Measurements from ENCODE around the gene MMP11.

MMP11 gene

DNA sequence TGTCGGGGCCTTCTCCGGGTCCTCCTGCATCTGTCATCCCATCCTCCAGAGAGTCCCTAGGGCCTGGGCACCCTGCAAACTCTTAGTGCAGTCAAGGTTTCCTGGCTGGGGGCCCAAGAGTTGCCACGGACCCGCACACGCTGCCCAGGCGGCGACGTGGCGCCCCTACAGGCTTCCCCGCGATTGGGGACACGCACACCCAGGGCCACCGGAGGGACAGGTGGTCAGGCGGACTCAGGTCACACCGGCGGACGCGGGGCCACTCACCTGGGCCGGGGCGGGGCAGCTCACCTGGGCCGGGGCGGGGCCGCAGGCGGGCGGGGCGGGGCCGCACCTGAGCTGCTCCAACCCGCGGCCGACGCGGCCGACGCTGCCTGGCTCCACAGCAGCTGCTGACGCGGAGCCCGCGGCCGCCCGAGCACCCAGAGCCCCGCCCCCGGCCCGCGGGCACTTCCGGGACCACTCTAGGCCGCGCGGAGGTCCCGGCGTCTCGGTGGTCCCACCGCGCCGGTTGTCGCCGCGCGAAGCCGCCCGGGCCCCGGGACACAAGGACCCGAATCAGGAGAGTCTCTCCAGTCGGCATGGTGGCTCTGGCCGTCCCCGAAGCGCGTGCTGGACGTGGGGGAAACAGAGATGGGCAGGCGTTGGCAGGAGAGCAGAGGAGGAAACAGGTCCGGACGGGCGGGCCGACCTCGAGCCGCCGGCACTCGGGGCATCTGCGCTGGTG, 21.8 kb upstream of the MMP11 start, which contains the start of gene ZNF70:
TSS of gene ZNF70 (minus strand) at position 399 of the 727 bp plus-strand sequence. CDS start 5,972 bp downstream, outside the sequence.
- Histone ChIP-seq H3K9me3 (no peaks in the 10 kb centered on the region), H3K4me3 (ENCODE audit: low read depth in 1 of 2, low read length in 1 of 2) (peak within 1 kb of the TSS; percentile 83 to 84), H3K27me3 (no peaks in the 10 kb centered on the region), H3K36me3 (no peaks in the 10 kb centered on the region), H3K27ac (peak within 1 kb of the TSS; percentile 79), H3K4me1 (ENCODE audit: control insufficient read depth in 1 of 2, insufficient read depth in 1 of 2, low read depth in 1 of 2, low read length in 1 of 2) (peaks cover 15% of the 10 kb centered on the region in 2 experiments)
- TF ChIP-seq, protein P1, sequence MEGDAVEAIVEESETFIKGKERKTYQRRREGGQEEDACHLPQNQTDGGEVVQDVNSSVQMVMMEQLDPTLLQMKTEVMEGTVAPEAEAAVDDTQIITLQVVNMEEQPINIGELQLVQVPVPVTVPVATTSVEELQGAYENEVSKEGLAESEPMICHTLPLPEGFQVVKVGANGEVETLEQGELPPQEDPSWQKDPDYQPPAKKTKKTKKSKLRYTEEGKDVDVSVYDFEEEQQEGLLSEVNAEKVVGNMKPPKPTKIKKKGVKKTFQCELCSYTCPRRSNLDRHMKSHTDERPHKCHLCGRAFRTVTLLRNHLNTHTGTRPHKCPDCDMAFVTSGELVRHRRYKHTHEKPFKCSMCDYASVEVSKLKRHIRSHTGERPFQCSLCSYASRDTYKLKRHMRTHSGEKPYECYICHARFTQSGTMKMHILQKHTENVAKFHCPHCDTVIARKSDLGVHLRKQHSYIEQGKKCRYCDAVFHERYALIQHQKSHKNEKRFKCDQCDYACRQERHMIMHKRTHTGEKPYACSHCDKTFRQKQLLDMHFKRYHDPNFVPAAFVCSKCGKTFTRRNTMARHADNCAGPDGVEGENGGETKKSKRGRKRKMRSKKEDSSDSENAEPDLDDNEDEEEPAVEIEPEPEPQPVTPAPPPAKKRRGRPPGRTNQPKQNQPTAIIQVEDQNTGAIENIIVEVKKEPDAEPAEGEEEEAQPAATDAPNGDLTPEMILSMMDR (IDR thresholded peaks at IDR 0.05) = peak; percentile 37

DNA sequence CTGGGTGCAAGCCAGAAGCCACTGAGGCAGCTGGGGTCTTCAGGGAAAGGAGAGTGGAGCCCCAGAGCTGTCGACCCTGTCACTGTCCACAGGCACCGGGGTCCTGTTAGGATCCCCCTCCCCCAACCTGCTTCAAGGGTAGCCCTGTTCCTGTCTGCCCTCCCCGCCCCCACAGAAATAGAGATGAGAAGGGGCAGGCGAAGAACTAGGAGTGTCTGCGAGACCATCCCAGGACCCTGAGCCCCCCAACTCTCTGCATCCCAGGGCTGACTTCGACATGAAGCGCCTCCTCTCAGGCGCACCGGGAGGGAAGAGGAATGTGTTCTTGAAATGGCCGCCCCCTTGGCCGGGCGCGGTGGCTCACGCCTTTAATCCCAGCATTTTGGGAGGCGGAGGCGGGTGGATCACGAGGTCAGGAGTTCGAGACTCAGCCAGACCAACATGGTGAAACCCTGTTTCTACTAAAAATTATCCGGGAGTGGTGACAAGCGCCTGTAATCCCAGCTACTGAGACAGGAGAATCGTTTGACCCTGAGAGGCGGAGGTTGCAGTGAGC, 21.1 kb upstream of the MMP11 start:
- TF ChIP-seq, protein P1 (IDR thresholded peaks at IDR 0.05) = no peak
- Histone ChIP-seq H3K4me3 (ENCODE audit: low read depth in 1 of 2, low read length in 1 of 2) (peak overlapping the region; percentile 83 to 84), H3K4me1 (ENCODE audit: control insufficient read depth in 1 of 2, insufficient read depth in 1 of 2, low read depth in 1 of 2, low read length in 1 of 2) (peaks cover 15% of the 10 kb centered on the region in 2 experiments), H3K36me3 (no peaks in the 10 kb centered on the region), H3K27me3 (no peaks in the 10 kb centered on the region), H3K9me3 (no peaks in the 10 kb centered on the region), H3K27ac (peak overlapping the region; percentile 79)

GRCh38 chr22:23752090-23752691, 20.5 kb upstream of the MMP11 start:
- Histone ChIP-seq H3K27ac (no peak overlapping the region), H3K4me3 (ENCODE audit: low read depth in 1 of 2, low read length in 1 of 2) (no peak overlapping the region), H3K36me3 (no peaks in the 10 kb centered on the region), H3K27me3 (no peaks in the 10 kb centered on the region), H3K9me3 (no peaks in the 10 kb centered on the region), H3K4me1 (ENCODE audit: control insufficient read depth in 1 of 2, insufficient read depth in 1 of 2, low read depth in 1 of 2, low read length in 1 of 2) (peaks cover 15% of the 10 kb centered on the region in 2 experiments)
- TF ChIP-seq, protein P1 (IDR thresholded peaks at IDR 0.05) = no peak

- TF ChIP-seq, protein P1 (IDR thresholded peaks at IDR 0.05) = no peak
- Histone ChIP-seq H3K4me3 (ENCODE audit: low read depth in 1 of 2, low read length in 1 of 2) (no peak overlapping the region), H3K4me1 (ENCODE audit: control insufficient read depth in 1 of 2, insufficient read depth in 1 of 2, low read depth in 1 of 2, low read length in 1 of 2) (peaks cover 15% of the 10 kb centered on the region in 2 experiments), H3K36me3 (no peaks in the 10 kb centered on the region), H3K27me3 (no peaks in the 10 kb centered on the region), H3K9me3 (no peaks in the 10 kb centered on the region), H3K27ac (no peak overlapping the region)
Measured at GRCh38 chr22:23752750-23753149, 19.9 kb upstream of the MMP11 start.

- no peaks in the 10 kb centered on the region for H3K27me3 ChIP-seq
- H3K4me3 ChIP-seq (ENCODE audit: low read depth in 1 of 2, low read length in 1 of 2) = no peak overlapping the region
- H3K9me3 ChIP-seq = no peaks in the 10 kb centered on the region
- H3K27ac ChIP-seq = no peak overlapping the region
- TF ChIP-seq, protein P1 (IDR thresholded peaks at IDR 0.05) = no peak
- H3K4me1 ChIP-seq (ENCODE audit: control insufficient read depth in 1 of 2, insufficient read depth in 1 of 2, low read depth in 1 of 2, low read length in 1 of 2) = peaks cover 15% of the 10 kb centered on the region in 2 experiments
- no peaks in the 10 kb centered on the region for H3K36me3 ChIP-seq
Measured at GRCh38 chr22:23753385-23753784, 19.3 kb upstream of the MMP11 start.

Measured in neutrophil (primary cell).